ENCODE results near the gene EMCN.
"Not testable (repeated sequence)": the region's sequence is repeated elsewhere in the genome, so short reads cannot be mapped to it uniquely, and the experiment has no call there.

GRCh38 chr4:100530161-100530560 lies 12.3 kb upstream of the EMCN start:
- TF ChIP-seq CTCF (IDR thresholded peaks at IDR 0.05; ENCODE audit: insufficient read depth, low read length); POLR2AphosphoS5 (IDR thresholded peaks at IDR 0.05; ENCODE audit: low read depth); REST (IDR thresholded peaks at IDR 0.05; ENCODE audit: insufficient replicate concordance, low read depth); GABPA (IDR thresholded peaks at IDR 0.05; ENCODE audit: low read depth): not testable (repeated sequence)

Measured in HL-60 (cell line).